GM21737 (cell line): ENCODE results near the gene HTT.

Experiments used
- ATAC-seq: cut with Tn5 transposase; IDR thresholded peaks from one replicate; pipeline ENCODE4 v1.9.1; 2021; ENCODE audit warnings: mild to moderate bottlenecking, moderate library complexity; ENCODE audit not compliant: unreplicated experiment

Gene HTT

GRCh38 chr4:3246458-3247398, 172.2 kb downstream of the HTT start:
- no peak for ATAC-seq

GRCh38 chr4:3247399-3248177, 173.1 kb downstream of the HTT start:
- no peak for ATAC-seq

- ATAC-seq = no peak
These were observed 173.6 kb downstream of the HTT start for GRCh38 chr4:3248178-3248480.

- ATAC-seq = no peak
These were observed 174.6 kb downstream of the HTT start, which contains the start of gene MSANTD1 for GRCh38 chr4:3248811-3249661. MSANTD1 (plus strand) TSS chr4:3249159; CDS start chr4:3249223, 64 bp downstream.

GRCh38 chr4:3249711-3250437, 175.4 kb downstream of the HTT start:
- no peak for ATAC-seq

GRCh38 chr4:3250438-3250955, 176.0 kb downstream of the HTT start:
- no peak for ATAC-seq

- no peak for ATAC-seq
These were observed 176.6 kb downstream of the HTT start for GRCh38 chr4:3250956-3251690.

GRCh38 chr4:3251691-3252479, 177.4 kb downstream of the HTT start:
- no peak for ATAC-seq

GRCh38 chr4:3252480-3252828, 178.0 kb downstream of the HTT start:
- no peak for ATAC-seq

GRCh38 chr4:3252831-3253641, 178.6 kb downstream of the HTT start:
- no peak for ATAC-seq

- ATAC-seq = no peak
These were observed 179.3 kb downstream of the HTT start for GRCh38 chr4:3253808-3254207.

GRCh38 chr4:3254302-3255131, 180.0 kb downstream of the HTT start:
- no peak for ATAC-seq

GRCh38 chr4:3255611-3256186, 181.2 kb downstream of the HTT start:
- no peak for ATAC-seq

- no peak for ATAC-seq
These were observed 182.0 kb downstream of the HTT start for GRCh38 chr4:3256230-3257102.

GRCh38 chr4:3257103-3257555, 182.6 kb downstream of the HTT start:
- ATAC-seq = no peak
